Uterus (tissue), 4 donors: ENCODE results near the gene SMIM28. TPM values are rescaled to one million over a fixed set of nuclear protein-coding genes. Genes with fewer than 3 reads are reported as not detected.
"Not testable (repeated sequence)": the region's sequence is repeated elsewhere in the genome, so short reads cannot be mapped to it uniquely, and the experiment has no call there.

ENCODE experiments used
- DNase-seq, 2 donors: peaks; one replicate each; pipeline ENCODE4 v3.0.0-alpha.2; 2019 to 2020
- H3K27ac ChIP-seq, 2 donors: fragments of 200-600 bp; sonication (generic); 1 replicate in 1 of 2; 2 replicates in 1 of 2; pipeline ENCODE4 v1.5.1; 2016 to 2018
- H3K27me3 ChIP-seq, 2 donors: fragments of 200-600 bp; sonication (generic); one replicate each; pipeline ENCODE4 v1.5.1; 2018 to 2019; ENCODE audit warnings: control low read depth in 1 of 2
- H3K36me3 ChIP-seq, 2 donors: fragments of 200-600 bp; sonication (generic); one replicate each; pipeline ENCODE4 v1.5.1; 2019; ENCODE audit warnings: control low read depth in 1 of 2
- H3K4me1 ChIP-seq, 2 donors: fragments of 200-600 bp; sonication (generic); one replicate each; pipeline ENCODE4 v1.5.1; 2018 to 2019; ENCODE audit warnings: control low read depth in 1 of 2
- H3K4me3 ChIP-seq, 2 donors: fragments of 200-600 bp; sonication (generic); 1 replicate in 1 of 2; 2 replicates in 1 of 2; pipeline ENCODE4 v1.5.1; 2018 to 2019; ENCODE audit warnings: mild to moderate bottlenecking in 1 of 2
- H3K9me3 ChIP-seq, 2 donors: fragments of 200-600 bp; sonication (generic); one replicate each; pipeline ENCODE4 v1.5.1; 2019; ENCODE audit warnings: control low read depth in 1 of 2
- POLR2A ChIP-seq, 2 donors: fragments of 450-650 bp; IDR thresholded peaks; one replicate each; pipeline ENCODE4 v1.6.1; 2016; ENCODE audit warnings: antibody characterized with exemption in 2 of 2, mild to moderate bottlenecking in 1 of 2, moderate library complexity in 1 of 2
- intact Hi-C: fragments of 100-400 bp; cut with DNase I; formaldehyde crosslinking; loops from one replicate; pipeline ENCODE4 v1.15.1; 2023; ENCODE audit warnings: low total_unique reads
- total RNA-seq, 4 donors: library from RNA; depleted of rRNA in 3 of 4; stranded (reverse); fragments of >200 nt in 3 of 4; gene quantifications; one replicate each; pipeline versions ENCODE4 v1.1.0 to v1.2.4, GENCODE V29; 2014 to 2023
- TF ChIP-seq, protein P1 (sequence below), 4 experiments: fragments of 200-600 bp in 2 of 4; fragments of 450-650 bp in 2 of 4; sonication (generic) in 2 of 4; IDR thresholded peaks; one replicate each; pipeline ENCODE4 v1.5.1; 2016 to 2019; ENCODE audit warnings: antibody characterized with exemption in 4 of 4, mild to moderate bottlenecking in 2 of 4, moderate library complexity in 1 of 4
- donor health status: DM: yes; HTN: yes; CAD: no.

The SMIM28 gene
- total RNA-seq, 4 donors from 2014 or later, result not detected

GRCh38 chr6:138349891-138350290, 27.8 kb upstream of the SMIM28 start:
- Histone ChIP-seq H3K27ac (no peak overlapping the region), H3K9me3 (no peaks in the 10 kb centered on the region), H3K27me3 (no peaks in the 10 kb centered on the region), H3K4me3 (no peak overlapping the region), H3K36me3 (no peaks in the 10 kb centered on the region), H3K4me1 (no peaks in the 10 kb centered on the region)
- no peak for DNase-seq
- TF ChIP-seq, protein P1, sequence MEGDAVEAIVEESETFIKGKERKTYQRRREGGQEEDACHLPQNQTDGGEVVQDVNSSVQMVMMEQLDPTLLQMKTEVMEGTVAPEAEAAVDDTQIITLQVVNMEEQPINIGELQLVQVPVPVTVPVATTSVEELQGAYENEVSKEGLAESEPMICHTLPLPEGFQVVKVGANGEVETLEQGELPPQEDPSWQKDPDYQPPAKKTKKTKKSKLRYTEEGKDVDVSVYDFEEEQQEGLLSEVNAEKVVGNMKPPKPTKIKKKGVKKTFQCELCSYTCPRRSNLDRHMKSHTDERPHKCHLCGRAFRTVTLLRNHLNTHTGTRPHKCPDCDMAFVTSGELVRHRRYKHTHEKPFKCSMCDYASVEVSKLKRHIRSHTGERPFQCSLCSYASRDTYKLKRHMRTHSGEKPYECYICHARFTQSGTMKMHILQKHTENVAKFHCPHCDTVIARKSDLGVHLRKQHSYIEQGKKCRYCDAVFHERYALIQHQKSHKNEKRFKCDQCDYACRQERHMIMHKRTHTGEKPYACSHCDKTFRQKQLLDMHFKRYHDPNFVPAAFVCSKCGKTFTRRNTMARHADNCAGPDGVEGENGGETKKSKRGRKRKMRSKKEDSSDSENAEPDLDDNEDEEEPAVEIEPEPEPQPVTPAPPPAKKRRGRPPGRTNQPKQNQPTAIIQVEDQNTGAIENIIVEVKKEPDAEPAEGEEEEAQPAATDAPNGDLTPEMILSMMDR (IDR thresholded peaks at IDR 0.05), result no peak
- TF ChIP-seq POLR2A (IDR thresholded peaks at IDR 0.05), result no peak
- intact Hi-C loops, result no loop called here

DNA sequence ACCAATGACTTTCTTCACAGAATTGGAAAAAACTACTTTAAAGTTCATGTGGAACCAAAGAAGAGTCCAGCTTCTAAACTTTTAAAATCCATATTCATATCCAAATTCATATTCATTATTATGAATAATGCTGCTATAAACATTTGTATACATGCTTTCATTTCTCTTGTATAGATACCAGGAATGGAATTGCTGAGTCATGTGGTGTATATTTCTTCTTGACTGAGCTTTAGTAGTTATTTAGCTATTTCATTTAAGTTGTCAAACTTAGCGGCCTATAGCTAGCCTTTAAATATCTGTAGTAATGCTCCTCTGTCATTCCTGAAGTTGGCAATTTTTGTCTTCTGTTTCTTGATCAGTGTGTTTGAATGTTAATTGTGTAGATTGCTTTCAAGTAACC, 19.8 kb upstream of the SMIM28 start:
- H3K27ac ChIP-seq, result no peak overlapping the region
- DNase-seq, result no peak
- H3K4me1 ChIP-seq, result no peaks in the 10 kb centered on the region
- no peaks in the 10 kb centered on the region for H3K9me3 ChIP-seq
- TF ChIP-seq, protein P1 (IDR thresholded peaks at IDR 0.05), result no peak
- TF ChIP-seq POLR2A (IDR thresholded peaks at IDR 0.05), result no peak
- intact Hi-C loops, result no loop called here
- no peaks in the 10 kb centered on the region for H3K27me3 ChIP-seq
- H3K4me3 ChIP-seq, result no peak overlapping the region
- no peaks in the 10 kb centered on the region for H3K36me3 ChIP-seq

DNA sequence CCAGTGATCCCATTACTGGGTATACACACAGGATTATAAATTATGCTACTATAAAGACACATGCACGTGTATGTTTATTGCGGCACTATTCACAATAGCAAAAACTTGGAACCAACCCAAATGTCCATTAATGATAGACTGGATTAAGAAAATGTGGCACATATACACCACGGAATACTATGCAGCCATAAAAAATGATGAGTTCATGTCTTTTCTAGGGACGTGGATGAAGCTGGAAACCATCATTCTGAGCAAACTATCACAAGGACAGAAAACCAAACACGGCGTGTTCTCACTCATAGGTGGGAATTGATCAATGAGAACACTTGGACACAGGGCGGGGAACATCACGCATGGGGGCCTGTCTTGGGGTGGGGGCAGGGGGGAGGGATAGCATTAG, 9.0 kb upstream of the SMIM28 start:
- H3K9me3 ChIP-seq, H3K27me3 ChIP-seq, H3K4me1 ChIP-seq, DNase-seq, intact Hi-C loops, H3K36me3 ChIP-seq, H3K4me3 ChIP-seq, H3K27ac ChIP-seq: not testable (repeated sequence)

DNA sequence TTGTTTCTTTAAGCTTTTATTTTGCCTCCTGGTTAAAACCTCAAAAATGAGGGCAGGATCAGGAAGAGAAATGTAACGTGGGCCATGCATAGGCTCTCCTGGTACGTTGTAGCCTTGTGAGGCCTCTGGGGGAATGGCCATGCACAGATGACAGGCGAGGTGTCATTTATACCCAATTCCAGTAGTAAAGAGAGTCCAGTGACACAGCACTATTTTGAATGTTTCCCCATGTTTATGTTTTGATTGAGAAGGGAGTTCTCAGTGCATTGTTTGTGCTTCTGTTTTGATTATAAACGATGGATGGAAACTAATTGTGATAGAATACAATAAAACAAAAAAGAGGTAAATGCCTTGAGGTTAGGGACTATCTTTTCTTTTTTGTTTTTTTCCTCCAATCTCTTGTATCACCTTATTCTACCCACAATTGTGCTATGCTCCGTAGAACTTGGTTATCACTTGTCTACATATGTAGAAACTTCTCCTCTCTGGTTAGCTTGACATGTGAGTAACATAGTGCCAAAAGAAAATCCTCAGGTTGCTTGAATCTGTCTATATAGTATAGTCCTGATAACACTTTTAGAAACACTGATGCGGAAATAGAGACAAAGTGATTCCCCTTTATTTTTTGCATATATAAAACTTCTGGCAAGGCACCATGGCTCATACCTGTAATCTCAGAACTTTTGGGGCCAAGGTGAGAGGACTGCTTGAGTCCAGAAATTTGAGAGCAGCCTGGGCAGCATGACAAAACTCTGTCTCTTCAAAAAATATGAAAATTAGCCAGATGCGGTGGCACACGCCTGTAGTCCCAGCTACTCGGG, 6.9 kb upstream of the SMIM28 start:
- no peak for DNase-seq
- H3K9me3 ChIP-seq, result no peaks in the 10 kb centered on the region
- H3K27ac ChIP-seq, result no peak overlapping the region
- no peak for TF ChIP-seq POLR2A (IDR thresholded peaks at IDR 0.05)
- TF ChIP-seq, protein P1 (IDR thresholded peaks at IDR 0.05), result no peak
- no peaks in the 10 kb centered on the region for H3K36me3 ChIP-seq
- H3K4me3 ChIP-seq, result no peak overlapping the region
- intact Hi-C loops, result no loop called here
- H3K27me3 ChIP-seq, result no peaks in the 10 kb centered on the region
- H3K4me1 ChIP-seq, result no peaks in the 10 kb centered on the region

GRCh38 chr6:138371452-138371711, 6.3 kb upstream of the SMIM28 start:
- DNase-seq, result no peak
- H3K4me3 ChIP-seq, result no peak overlapping the region
- no peak overlapping the region for H3K27ac ChIP-seq
- TF ChIP-seq, protein P1 (IDR thresholded peaks at IDR 0.05), result no peak
- no peak for TF ChIP-seq POLR2A (IDR thresholded peaks at IDR 0.05)
- H3K36me3 ChIP-seq, result no peaks in the 10 kb centered on the region
- no peaks in the 10 kb centered on the region for H3K9me3 ChIP-seq
- H3K4me1 ChIP-seq, result no peaks in the 10 kb centered on the region
- intact Hi-C loops, result no loop called here
- no peaks in the 10 kb centered on the region for H3K27me3 ChIP-seq

GRCh38 chr6:138371720-138372119, 6.0 kb upstream of the SMIM28 start:
- H3K4me3 ChIP-seq, result no peak overlapping the region
- H3K9me3 ChIP-seq, result no peaks in the 10 kb centered on the region
- no peak for DNase-seq
- H3K4me1 ChIP-seq, result no peaks in the 10 kb centered on the region
- H3K27me3 ChIP-seq, result no peaks in the 10 kb centered on the region
- TF ChIP-seq, protein P1 (IDR thresholded peaks at IDR 0.05), result no peak
- no peak for TF ChIP-seq POLR2A (IDR thresholded peaks at IDR 0.05)
- intact Hi-C loops, result no loop called here
- no peak overlapping the region for H3K27ac ChIP-seq
- H3K36me3 ChIP-seq, result no peaks in the 10 kb centered on the region
